HG03575 (cell line): ENCODE measurements around the gene NUDT16L1.
"Not testable (repeated sequence)": the region's sequence is repeated elsewhere in the genome, so short reads cannot be mapped to it uniquely, and the experiment has no call there.

Experiments used
- ATAC-seq: cut with Tn5 transposase; IDR thresholded peaks from one replicate; pipeline ENCODE4 v1.9.1; 2021; ENCODE audit not compliant: unreplicated experiment, insufficient number of reproducible peaks, low FRiP score; ENCODE audit errors: extremely low read depth

NUDT16L1 gene

GRCh38 chr16:4693296-4693955 lies at the start of gene NUDT16L1:
Gene NUDT16L1 (plus strand): TSS chr16:4693562. CDS start chr16:4693727, 165 bp downstream.
- ATAC-seq: no peak

DNA sequence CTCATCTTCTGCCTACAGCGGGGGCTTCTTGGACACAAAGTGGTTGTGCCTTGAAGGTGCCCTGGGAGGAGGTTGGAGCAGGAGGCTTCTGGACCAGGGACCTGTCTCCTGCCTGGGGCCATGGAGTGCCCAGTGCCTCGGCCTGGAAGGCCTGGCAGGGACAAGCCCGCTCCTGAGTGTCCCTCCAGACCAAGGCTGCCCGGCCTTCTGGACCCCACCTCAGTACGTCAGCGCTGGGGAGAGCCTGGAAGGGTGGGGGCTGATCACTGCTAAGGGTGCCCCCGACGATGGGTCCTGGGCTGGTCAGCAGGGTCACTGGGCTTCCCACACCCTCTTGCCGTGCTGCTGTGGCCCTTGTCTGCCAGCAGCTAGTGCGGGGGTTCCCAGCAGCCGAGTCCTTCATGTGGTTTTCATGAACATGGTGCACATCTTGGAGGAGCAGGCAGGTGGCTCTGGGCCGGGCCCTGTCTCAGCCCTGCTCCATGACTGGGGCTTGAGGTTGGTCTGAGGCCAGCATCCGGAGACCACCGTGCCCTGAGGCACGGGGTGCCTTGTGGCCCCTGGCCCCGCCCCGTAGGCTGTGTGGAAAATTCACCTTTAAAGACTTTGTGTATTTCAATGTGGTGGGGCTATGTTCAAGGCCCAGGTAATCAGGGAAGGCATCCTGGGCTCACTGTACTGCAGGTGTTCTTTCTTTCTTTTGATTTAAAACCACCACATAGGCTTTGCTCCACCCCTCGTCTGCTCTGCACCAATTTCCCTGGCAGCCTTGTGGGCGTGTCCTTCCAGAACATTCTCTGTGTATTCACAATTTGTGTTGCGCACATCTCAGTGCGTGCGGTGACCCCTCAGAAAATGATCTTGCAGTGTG lies 46.4 kb upstream of the NUDT16L1 start:
- ATAC-seq: no peak

GRCh38 chr16:4647644-4647980 lies 45.8 kb upstream of the NUDT16L1 start:
- no peak for ATAC-seq

DNA sequence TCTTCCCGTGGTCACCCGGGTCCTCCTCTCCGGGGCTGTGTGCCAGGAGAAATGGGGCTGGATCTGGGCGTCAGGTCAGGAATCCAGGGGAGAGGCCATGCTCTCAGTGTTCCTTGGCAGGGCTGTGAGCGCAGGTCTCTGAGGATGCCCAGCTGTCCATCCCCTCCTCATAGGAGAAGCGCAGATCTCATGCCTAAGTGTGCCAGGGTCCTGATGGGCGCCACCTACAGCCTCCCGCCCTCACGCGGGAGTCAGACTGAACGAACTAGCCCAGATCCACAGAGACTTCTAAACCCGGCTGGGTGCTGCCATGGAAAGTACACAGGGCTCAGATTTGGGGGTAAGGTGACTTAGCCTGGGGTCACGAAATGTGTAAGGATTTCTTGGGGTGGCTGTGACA lies 44.4 kb upstream of the NUDT16L1 start:
- ATAC-seq: no peak

GRCh38 chr16:4649744-4650442 lies 43.5 kb upstream of the NUDT16L1 start:
- no peak for ATAC-seq

DNA sequence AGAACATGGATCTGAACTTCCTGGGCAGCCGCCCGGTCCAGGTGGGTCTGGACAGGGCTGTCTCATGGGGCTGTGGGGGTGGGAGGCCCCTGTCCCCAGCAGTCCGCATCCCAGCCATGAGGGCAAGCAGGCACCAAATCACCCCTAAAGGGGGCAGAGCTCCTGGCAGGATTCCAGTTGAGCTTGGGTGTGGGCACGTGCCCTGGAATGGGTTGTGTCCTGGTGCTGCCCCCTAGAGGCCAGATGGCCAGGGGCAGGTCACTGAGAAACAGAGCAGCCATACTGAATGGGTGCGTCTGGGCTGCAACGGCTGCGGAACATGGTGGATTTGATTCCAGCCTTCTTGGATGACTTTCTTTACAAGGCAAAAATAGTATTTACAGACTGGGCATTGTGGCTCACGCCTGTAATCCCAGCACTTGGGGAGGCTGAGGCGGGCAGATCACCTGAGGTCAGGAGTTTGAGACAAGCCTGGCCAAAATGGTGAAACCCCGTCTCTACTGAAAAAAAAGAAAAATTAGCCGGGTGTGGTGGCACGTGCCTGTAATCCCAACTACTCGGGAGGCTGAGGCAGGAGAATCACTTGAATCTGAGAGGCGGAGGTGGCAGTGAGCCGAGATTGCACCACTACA lies 42.8 kb upstream of the NUDT16L1 start:
- not testable (repeated sequence) for ATAC-seq

DNA sequence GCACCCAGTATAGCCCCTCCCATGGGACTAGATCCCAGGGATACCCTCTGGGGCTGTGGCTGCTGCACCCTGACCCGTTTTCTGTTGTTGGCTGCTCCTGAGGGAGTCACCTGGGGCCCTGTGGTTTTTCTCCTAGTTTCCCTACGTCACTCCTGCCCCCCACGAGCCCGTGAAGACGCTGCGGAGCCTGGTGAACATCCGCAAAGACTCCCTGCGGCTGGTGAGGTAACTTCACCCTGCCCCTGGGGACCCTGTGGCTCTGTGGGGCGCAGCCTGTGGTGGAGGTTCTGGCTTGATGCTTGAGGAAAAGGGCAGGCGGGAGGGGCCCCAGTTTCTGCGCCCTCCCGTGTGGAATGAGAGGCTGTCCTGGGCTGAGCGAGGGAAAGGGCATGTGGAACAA lies 41.5 kb upstream of the NUDT16L1 start:
- ATAC-seq: no peak

- no peak for ATAC-seq
These were observed 40.8 kb upstream of the NUDT16L1 start for GRCh38 chr16:4652561-4652960.

DNA sequence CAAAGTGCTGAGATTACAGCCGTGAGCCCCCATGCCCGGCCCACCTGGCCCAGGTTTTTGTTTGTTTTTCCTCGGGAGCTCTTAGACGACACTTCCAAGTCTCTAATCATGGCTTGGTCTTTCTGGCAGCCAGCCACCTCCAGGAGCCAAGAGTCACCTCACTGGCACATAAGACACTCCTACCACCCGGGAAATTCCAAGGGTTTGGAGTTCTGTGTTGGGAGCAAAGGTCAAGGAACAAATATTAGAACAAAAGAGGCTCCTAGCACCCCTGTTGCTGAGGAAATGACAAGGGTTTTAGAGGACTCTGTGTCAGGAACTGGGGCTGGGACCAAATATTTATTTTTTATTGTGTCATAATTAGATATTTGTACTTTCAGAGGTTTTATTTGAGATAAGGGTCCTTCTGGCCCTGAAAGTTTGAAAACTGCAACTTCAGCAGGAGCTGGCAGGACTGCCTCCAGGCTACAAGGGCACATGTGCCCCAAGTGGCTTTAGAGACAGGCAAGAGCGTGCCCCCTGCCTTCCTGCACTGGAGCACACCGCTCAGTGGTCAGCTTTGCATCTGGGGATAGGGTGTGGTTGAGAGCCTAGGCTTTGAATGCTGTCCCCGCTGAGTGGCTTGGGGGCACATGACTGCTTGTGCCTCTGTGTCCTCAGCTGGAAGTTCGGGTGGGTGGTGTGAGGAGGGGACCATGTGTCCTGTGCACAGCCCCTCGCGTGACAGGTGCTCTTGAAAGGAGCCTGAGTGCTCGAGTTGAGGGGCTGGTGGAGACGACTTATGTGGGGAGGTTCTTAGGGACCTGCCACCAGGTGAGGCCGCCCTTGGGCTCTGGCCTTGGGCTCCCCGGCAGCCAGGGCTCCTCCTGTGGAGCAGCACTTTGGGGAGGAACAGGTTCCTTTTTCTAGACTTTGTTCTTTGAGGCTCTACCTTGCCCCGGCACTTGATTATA lies 39.1 kb upstream of the NUDT16L1 start:
- ATAC-seq: no peak

- no peak for ATAC-seq
These were observed 38.3 kb upstream of the NUDT16L1 start for GRCh38 chr16:4654964-4655590.

DNA sequence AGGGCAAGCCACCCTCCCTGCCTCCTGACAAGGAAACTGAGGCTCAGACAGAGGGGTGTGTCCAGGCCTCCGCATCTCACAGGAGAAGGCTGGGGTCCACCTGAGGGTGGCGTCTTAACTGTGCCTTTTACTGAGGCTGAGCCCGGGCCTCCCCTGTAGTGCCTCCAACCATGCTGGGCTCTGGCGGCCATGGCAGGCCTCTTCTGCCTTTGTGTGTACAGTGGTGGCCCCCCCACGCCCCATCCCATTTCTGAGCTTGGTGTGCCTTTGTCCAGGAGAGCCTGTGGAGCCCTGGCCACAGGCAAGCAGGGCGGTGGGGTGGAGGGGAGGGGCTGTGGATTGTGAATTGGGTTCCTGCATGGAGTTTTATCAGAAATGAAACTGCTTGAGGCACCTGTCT lies 37.6 kb upstream of the NUDT16L1 start:
- no peak for ATAC-seq

DNA sequence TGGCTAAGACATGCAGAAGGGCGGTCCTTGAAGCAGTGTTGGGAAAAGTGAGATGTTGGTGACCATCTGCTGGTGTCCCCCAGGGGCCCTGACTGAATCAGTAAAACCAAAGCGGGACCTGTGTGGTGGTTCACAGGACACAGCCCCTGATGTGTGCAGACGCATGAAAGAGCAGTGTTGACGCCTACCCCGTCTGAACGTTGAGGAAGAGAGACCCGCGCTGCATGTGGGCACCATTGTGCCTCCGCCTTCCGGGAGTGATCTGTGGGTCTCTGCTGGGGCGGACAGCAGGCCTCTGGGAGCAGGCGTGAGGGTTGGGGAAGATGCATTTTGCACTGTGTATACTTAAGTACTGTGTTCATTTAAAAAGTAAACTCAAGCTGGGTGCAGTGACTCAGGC lies 37.1 kb upstream of the NUDT16L1 start:
- ATAC-seq: no peak

DNA sequence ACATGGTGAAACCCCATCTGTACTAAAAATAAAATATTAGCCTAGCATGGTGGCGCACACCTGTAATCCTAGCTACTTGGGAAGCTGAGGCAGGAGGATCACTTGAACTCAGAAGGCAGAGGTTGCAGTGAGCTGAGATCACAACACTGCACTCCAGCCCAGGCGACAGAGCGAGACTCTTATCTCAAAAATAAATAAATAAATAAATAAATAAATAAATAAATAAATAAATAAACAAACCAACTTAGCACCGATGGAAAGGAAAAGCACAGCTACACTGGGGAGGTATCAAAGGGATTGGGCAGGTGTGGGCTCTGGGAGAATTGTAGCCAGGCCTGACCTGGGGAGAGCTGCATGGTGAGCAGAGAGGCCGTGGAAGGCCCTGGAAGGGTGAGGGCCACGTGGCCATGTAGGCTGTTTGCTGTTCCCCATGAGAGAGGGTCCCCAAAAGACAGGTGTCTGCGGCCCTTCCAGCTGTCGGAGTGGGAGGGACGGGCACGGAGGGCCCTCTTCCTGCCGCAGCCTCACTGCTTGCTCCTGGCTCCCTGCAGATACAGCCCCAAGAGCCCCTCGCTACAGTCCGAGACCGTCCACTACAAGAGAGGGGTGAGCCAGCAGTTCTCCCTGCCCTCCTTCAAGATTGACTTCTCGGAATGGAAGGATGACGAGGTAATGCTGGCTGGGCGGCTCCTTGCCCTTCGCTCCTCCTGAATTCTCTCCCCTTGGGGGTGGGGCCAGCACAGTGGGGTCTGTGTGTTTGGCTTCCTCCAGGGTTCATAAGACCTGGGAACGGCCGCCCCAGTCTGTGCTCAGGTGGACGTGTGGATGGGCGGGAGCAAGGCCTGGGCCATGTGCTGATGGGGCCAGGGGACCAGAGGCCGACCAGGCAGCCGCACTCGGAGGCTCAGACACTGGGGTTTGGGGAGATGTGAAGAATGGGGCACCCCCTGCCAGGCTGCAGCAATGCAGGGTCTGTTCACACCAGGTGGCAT lies 36.4 kb upstream of the NUDT16L1 start:
- ATAC-seq: no peak

GRCh38 chr16:4659363-4660353 lies 33.7 kb upstream of the NUDT16L1 start:
- ATAC-seq: no peak

- ATAC-seq: no peak
These were observed 32.8 kb upstream of the NUDT16L1 start for GRCh38 chr16:4660454-4661007.

- ATAC-seq: no peak
These were observed 31.7 kb upstream of the NUDT16L1 start for GRCh38 chr16:4661661-4662060.
